Measurements from ENCODE around the gene PLEKHH1. TPM values are rescaled to one million over a fixed set of nuclear protein-coding genes. Genes with fewer than 3 reads are reported as not detected.

The PLEKHH1 gene
- total and polyA plus RNA-seq, 11 donors, result 2.4 to 9.2 (median 5.2) TPM

DNA sequence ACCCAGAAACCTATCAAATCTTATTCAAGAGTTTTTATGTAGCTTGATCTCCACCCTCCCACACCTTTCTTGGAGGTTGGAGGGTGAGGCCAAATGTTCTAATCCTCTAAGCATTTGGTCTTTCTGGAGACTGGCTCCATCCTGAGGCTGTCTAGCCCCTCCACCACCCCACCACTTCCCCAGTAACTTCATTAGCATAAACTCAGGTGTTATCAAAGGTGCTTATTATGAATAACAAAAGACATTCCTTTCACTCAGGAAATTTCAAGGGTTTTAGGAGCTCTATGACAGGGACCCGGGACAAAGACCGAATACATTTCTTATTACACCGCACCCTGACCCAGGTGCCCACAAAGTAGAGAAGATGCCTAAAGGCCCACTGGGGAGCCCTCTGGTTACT is 41.8 kb upstream of the PLEKHH1 start:
- 89 to 93% (median 89%) methylated on average over 3 of the region's 3 CpGs for WGBS, 4 donors
- peaks cover 0 to 27% (median 10%) of the 10 kb centered on the region in 12 donors for H3K4me1 ChIP-seq
- no peaks in the 10 kb centered on the region for H3K27me3 ChIP-seq
- H3K4me3 ChIP-seq, result no peak overlapping the region
- no peak overlapping the region for H3K27ac ChIP-seq
- peaks cover 0 to 16% (median 8%) of the 10 kb centered on the region in 12 donors for H3K9me3 ChIP-seq
- TF ChIP-seq POLR2A (IDR thresholded peaks at IDR 0.05) (no peak), CTCF (IDR thresholded peaks at IDR 0.05) (no peak)
- H3K36me3 ChIP-seq, result peaks cover 0 to 6% (median 0%) of the 10 kb centered on the region in 9 donors
- intact Hi-C loops (cut with DNase I), result no loop called here
- DNase-seq (no peak), ATAC-seq (no peak)

DNA sequence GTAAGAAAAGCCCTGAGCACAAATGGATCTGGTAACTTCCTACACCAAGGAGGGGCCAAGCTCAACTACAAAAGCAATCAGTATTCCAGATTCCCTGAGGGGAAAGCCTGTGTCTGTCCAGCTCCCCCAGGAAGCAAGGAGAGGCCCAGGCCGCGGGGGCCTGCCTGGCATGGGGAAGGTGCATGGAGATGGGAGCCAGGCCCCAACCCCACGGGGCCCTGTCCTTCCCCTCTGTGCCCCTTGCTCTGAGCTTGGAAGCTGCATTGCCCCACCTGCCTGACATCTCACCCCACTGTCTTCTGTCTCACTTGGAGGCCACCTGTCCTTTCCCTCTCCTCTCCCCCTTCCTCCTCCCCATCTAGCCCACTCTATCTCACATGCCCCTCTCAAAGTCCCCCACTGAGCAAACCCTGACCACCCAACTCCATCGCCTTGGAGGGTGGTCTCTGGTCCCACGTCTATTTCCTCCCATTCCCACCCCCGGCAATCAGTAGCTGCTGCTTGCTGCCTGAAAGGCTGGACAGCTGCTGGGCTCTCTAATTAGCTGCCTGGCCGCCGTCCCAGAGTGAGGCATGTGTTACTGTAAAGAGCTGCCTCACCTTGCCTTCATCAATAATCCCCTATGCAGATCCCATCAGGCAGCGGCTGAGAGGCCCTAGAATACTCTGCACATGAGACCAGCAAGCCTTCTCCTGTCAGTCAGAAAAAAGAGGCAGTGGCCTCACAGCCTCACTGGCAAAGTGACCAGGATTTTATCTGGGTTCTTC is 41.2 kb upstream of the PLEKHH1 start:
- intact Hi-C loops (cut with DNase I), result no loop called here
- ATAC-seq (peak in 2 of 4 donors; percentile 33 to 52), DNase-seq (peak in 4 of 5 donors; percentile 21 to 68 (median 53))
- WGBS, 4 donors, result 34 to 48% (median 44%) methylated on average over 8 to 9 of the region's 9 CpGs
- TF ChIP-seq CTCF (IDR thresholded peaks at IDR 0.05), result no peak
- no peak for TF ChIP-seq POLR2A (IDR thresholded peaks at IDR 0.05)
- H3K36me3 ChIP-seq, result peaks cover 0 to under 1% (median 0%) of the 10 kb centered on the region in 9 donors
- H3K4me3 ChIP-seq, result no peak overlapping the region
- peaks cover 0 to 24% (median 10%) of the 10 kb centered on the region in 12 donors for H3K4me1 ChIP-seq
- no peaks in the 10 kb centered on the region for H3K27me3 ChIP-seq
- H3K27ac ChIP-seq, result no peak overlapping the region
- H3K9me3 ChIP-seq, result peaks cover 0 to 16% (median 8%) of the 10 kb centered on the region in 12 donors

DNA sequence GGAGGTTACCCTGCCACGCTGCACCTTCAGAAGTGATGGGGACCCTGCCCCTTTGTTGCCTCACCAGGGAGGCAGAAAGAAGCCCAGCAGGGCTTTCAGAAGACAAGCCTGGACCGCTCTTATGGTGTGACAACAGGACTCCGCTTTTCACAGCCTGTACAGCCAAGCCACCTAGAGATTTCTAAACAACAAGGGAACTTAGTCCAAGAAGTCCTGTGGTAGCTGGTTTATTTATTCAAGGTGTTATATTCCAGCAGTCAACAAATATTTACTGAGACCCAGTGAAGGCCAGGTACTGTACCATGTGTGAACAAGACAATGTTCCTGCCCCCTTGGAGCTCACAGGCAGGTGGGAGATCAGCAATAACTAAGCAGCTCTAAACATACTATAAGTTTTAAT is 40.6 kb upstream of the PLEKHH1 start:
- Histone ChIP-seq H3K9me3 (peaks cover 0 to 16% (median 8%) of the 10 kb centered on the region in 12 donors), H3K36me3 (no peaks in the 10 kb centered on the region), H3K4me3 (no peak overlapping the region), H3K27me3 (no peaks in the 10 kb centered on the region), H3K27ac (no peak overlapping the region), H3K4me1 (peaks cover 0 to 18% (median 7%) of the 10 kb centered on the region in 12 donors)
- no peak for DNase-seq
- WGBS, 4 donors, result 88 to 100% (median 90%) methylated on average over 2 to 3 of the region's 3 CpGs
- intact Hi-C loops (cut with DNase I), result no loop called here
- TF ChIP-seq POLR2A (IDR thresholded peaks at IDR 0.05) (no peak), CTCF (IDR thresholded peaks at IDR 0.05) (no peak)
- ATAC-seq, result no peak

- Histone ChIP-seq H3K4me3 (no peak overlapping the region), H3K4me1 (peaks cover 0 to 12% (median 3%) of the 10 kb centered on the region in 12 donors), H3K27me3 (no peaks in the 10 kb centered on the region), H3K27ac (no peak overlapping the region), H3K9me3 (peaks cover 0 to 16% (median 8%) of the 10 kb centered on the region in 12 donors), H3K36me3 (no peaks in the 10 kb centered on the region)
- DNase-seq (no peak), ATAC-seq (no peak)
- intact Hi-C loops (cut with DNase I), result no loop called here
- 94 to 97% (median 95%) methylated on average over 8 of the region's 8 CpGs for WGBS, 4 donors
- no peak for TF ChIP-seq CTCF (IDR thresholded peaks at IDR 0.05)
- no peak for TF ChIP-seq POLR2A (IDR thresholded peaks at IDR 0.05)
These were observed 39.9 kb upstream of the PLEKHH1 start for GRCh38 chr14:67493092-67493717.
